HG03045 (cell line): Measurements from ENCODE around the gene TSC22D1.
"Not testable (repeated sequence)": the region's sequence is repeated elsewhere in the genome, so short reads cannot be mapped to it uniquely, and the experiment has no call there.

Experiments used
- ATAC-seq: cut with Tn5 transposase; IDR thresholded peaks from one replicate; pipeline ENCODE4 v1.9.1; 2021; ENCODE audit warnings: mild to moderate bottlenecking, moderate library complexity; ENCODE audit not compliant: unreplicated experiment

Gene TSC22D1

DNA sequence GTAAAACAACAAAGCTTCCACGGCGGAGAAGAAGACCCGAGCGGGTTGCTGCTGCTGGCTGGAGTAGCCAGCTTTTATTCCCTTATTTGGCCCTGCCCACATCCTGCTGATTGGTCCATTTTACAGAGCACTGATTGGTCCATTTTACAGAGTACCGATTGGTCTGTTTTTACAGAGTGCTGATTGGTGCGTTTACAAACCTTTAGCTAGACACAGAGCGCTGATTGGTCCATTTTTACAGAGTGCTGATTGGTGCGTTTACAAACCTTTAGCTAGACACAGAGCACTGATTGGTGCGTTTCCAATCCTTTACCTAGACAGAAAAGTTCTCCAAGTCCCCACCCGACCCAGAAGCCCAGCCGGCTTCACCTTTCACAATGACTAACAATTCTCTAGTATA is 119.9 kb downstream of the TSC22D1 start:
- not testable (repeated sequence) for ATAC-seq

DNA sequence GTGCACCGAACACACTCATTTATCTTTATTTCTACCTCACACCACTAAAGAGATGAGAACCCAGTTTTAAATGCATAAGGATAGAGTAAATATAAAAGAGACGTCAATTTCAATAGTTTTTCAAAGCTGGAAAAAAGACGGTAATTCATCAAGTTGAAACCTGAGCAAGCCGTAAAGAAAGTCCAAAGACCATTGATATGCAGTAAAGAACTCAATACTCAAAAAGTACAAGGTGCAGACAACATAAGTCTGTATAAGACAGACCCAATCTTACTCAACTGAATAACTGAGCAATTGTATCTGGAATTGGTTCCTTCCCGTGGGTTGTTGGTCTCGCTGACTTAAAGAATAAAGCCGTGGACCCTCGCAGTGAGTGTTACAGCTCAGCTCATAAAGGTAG is 120.4 kb downstream of the TSC22D1 start:
- no peak for ATAC-seq

DNA sequence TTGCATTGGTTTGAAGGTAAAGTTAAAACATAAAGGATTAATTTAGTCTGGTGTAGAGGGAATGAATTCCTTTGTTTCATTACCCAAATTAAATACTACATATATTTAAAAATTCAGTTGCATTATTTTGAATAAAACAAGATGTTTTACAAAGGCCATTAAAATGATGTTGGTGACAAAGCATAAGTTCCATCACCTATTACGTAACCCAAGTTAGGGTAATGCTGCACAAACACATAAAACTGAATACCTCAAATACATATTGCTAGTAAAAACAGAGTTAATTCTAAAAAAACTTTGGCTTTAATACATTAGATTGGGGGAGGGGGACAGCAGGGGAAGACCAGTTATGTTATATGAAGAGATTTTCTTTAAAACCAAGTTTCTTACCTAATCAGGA is 122.2 kb downstream of the TSC22D1 start:
- no peak for ATAC-seq

DNA sequence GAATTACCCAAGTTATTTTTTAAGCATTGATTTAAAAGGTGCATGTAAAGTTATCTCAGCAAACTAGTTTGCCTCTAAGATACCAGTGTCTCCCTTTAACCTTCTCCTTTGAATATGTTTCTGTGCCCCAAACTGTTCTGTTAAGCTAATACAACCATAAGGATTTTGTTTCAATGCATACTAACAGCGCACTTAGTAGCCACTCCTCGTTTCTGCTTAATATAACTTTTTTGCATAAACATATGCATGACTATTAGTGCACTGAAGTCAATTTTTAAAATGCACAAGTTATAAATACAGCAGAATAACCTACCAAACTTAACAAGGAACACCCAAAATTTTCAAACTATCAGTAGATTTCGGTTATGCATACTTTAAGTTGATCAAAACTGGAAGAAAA is 123.1 kb downstream of the TSC22D1 start:
- no peak for ATAC-seq

DNA sequence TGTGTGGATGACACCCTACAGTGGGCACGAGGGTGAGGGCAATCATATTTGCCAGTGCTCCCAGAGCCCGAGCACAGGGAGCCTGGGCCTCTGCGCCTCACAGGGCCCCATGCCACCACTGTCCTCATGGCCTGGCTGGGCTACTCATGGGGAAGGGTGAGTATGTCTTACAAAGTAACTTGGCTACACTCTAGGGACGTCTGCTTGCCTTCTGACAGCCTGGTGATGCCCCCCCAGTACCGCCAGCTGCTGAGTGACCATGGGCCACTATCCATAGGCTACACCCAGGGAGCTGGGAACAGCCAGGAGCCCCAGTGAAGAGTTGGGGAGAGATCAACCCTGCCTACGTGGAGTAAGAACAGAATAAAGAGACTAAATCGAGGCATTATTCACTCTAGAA is 123.7 kb downstream of the TSC22D1 start:
- ATAC-seq, result no peak

DNA sequence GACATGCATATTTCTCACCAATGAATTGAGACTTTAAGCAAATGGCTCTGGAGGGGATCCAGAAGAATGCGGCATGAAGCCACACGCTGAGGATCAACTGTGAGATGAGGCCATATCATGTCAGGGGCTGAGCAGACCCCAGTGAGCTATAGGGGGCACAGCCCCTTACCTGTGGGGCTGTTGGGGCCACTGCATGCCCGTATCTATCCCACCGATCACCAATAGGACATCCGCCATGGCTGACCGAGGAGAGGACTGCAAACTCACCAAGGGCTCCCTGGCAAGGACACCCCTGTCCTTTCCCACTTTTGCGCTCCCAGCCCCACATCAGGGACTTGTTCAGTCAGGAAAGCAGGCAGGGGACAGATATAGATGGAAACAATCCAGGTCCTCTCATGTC is 124.5 kb downstream of the TSC22D1 start:
- no peak for ATAC-seq

DNA sequence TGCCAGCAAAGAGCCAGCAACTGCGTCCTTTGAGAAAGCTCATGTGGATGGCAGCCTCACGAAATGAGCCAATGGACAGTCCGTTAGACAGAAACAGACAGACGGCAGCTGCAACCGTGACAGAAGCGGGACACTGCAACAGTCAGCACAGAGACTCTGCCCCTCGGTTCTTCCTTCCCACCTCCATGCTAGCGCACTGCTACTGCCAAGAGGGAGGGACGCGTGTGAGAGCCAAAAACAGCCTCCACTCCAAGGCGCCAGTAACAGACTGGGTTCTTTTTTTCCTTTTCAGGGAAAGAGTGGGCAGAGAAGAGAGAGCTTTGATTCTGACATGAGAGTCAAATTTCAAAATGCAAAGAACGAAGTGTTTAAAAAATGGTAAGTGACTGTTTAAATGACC is 125.0 kb downstream of the TSC22D1 start:
- ATAC-seq, result no peak

DNA sequence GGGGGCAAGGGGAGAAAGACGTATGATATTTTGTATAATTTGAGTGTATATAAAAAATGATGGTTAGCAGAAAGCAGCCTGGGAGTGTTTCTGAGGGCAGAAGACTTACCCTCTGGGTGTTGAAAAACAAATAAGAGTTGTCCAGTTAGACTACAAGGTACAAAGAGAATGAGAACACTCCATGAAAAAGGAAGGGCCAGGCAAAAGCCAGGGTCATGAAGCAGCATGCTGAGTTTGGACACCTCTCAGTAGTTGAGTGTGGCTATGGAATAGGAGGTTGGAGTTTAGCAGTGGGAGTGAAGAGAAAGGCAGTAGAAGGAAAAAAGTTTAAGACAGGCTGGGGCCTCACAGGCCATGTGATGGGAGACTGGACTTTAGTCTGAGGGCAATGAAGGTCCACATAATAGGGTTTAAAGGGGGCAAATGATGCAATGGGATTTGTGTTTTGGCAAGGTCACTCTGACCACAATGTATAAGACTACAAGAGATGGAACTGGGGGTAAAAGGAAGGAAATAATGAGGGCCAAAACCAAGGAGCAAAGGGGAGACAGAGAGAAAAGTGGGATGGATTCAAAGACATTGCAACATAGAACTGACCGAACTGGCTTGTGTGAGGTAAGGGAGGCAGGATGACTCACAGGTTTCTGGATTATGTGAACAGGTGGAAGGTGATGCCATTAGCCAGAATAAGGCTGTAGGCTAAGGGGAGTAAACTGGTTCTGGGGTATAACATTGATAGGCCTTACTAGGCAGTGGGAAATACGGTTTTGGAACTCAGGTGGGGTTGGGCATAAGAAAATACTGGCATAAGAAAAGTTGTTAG is 125.9 kb downstream of the TSC22D1 start:
- ATAC-seq, result no peak

DNA sequence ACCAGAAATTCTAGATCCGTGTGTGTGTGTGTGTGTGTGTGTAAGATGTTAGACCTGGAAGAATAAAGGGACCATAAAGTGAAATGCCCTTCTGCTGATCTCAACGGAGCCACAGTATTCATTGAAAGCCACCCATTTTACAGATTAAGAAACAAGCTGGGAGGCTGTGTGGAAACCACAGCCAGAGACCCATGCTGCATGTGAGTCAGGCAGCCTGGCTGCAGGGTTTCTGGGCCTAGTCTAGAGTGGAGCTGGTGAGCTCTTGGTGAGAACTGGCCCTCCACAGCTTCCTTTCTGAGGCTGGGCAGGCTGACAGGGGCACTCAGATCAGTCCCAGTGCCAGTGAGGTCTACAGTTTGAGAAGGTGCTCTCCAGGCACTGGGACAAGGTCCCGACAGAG is 127.3 kb downstream of the TSC22D1 start:
- ATAC-seq, result no peak

DNA sequence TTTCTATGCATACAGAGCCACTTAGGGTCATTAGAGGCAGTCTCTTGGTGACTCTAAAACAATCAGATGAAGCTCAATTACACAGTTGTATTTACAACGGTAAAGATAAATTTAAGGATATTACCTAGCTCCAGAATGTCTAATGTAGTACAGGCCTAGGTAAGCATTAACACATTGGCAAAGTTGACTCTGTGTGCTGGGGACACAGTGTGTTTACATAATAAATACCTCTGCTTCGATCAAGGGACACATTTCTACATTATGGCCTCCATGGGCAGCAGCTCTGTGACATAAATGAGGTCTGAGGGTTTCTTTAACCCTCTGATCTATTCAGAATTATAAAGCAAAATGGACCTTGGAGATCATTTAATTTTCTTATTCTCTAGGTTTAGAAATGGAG is 127.8 kb downstream of the TSC22D1 start:
- no peak for ATAC-seq

DNA sequence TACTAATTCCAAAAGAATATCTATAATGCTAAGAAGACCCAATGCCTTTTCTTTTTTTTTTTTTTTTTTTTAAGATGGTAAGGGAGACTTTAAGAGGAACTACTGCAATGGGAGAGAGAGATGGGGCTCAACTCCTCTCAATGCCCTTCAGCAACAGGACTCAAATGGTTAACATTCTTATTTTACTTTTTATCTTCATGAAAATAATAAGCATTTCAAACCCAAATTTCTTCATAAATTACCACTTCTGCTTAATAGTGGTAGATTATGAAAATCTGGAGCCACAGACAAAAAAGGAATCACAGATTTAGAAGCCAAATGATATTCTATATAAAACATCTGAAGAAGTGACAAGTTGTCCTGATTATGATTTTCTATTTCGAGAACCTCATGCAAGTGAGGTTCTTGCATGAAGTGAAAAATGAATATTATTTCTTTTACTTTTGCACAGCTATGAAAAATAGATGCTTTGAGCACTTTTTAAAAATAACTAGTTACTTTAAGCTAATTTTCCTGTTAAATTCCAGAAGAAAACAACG is 128.3 kb downstream of the TSC22D1 start:
- no peak for ATAC-seq

DNA sequence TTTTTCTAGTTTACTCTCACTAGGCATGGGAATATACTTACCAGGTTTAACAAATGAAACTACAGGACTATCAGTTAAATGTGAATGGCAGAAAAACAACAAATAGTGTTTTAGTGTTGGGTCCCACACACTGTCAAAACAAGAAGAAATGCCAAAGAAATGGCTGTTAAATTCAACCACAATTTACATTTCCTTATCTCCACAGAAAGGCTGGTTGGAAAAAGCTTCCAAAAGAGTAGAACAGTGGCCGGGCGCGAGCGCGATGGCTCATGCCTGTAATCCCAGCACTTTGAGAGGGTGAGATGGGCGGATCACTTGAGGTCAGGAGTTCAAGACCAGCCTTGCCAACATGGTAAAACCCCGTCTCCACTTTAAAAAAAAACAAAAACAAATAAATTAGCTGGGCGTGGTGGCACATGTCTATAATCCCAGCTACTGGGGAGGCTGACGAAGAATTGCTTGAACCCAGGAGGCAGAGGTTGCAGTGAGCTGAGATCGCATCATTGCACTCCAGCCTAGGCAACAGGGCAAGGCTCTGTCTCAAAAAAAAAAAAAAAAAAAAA is 136.0 kb downstream of the TSC22D1 start:
- ATAC-seq, result no peak

DNA sequence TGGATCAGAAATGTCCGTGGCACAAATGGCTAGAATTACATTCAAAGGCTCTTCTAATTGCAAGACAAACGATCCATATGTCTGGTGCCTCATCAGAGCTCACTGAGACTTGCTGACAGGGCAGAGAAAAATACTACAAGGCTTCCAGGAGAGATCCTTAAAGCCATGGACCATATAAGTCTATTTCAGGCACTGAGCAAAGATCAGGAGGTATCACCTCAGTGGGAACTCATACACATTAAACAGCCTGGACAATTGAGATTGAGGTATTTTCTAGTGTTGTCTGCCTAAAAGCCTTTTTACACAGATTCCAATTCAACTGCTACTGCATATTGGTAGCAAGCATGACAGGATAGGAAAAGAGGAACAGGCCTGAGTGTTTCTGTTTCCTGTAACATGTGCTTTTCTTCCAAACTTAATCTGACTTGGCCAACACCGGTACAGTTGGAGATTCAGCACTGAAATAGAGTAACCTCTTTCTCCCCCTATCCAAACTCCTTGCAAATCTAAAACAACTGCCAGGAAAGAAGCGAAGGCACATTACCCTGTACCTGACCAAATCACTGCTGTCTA is 136.6 kb downstream of the TSC22D1 start:
- no peak for ATAC-seq

DNA sequence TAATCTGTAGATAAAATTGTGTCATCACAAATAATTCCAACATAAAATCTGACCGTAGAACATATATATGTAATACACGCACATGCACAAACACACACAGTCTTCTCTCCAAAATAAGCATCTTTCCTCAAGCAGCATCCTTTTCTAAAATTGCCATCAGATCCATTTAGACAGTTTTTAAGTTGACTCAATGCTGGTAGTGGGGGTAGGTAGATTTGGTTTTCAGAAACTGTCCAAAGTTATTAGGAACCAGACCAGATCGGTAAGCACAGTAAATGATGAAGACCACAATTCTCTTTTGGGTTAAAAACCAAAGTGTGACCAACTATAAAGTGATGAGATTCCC is 137.9 kb downstream of the TSC22D1 start:
- no peak for ATAC-seq

DNA sequence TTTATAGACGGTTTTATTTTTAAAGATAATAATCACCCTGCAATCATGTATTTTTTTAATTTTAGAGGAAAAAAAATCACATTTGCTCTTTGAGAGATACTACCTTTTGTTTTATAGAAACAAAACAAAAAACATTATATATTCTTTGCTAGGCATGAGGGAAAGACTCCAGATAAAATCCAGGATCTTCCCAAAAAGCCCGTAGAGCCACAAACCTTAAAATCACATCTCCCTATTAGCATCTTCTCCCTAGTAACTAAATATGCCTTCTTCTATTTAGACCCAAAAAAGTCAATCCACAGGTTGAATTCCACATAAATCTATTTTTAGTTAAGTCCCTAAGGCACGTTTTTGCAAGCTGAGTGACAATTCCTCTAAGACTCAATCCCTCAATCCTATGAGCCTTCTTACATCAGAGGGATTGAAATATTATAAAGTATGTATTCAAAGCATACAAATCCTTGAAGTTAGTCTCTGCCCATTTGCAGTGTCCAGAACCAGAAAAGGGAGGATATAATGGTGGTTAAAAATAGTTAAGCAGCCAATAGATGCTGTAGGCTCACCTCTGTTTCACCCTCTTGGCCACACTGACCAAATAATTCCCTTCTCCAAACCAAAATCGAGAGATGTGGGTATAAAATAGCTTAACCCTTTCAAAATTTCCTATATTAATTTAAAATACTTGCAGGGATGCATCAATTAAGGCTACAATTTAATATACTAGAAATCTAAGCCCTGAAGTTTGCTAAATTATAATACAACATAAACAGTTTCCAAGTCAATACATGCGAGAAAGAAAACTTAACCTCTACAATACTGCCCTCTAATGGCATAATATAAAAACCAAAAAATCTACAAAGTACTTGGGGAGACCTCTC is 138.5 kb downstream of the TSC22D1 start:
- no peak for ATAC-seq

DNA sequence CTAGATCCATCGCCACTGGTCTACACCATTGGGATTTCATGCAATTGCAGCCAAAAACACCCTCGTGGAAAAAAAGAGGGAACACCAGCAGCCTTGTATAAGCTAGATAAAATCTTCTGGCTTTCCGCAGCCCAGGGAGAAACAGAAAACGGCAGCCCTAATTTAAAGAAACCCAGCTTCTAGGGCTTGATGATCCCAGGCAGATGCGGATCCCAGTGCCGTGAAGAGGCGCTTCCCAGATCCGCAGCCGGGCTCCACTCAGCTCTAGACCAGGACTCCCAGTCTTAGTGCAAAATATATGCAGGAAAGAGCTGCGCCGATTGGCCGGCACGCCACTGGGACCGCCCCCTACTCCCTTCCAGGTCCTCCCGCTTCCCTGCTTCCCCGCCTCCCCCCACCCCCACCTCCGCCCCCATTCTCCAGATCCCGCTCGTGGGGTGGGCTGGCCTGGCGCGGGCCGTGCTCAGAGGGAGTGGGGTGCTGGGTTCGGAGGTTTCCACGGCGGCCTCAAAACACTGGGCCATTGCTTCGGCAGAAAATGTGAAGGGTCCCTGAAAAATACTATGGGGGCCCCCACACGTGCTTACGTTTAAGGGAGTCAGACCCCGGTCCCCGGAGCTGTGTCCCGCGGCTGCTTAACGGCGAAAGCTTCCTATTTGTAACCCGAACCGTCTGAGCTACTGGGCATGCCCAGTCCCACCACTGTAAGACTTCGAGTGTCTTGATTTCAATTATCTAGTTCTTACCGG is 139.4 kb downstream of the TSC22D1 start:
- no peak for ATAC-seq

DNA sequence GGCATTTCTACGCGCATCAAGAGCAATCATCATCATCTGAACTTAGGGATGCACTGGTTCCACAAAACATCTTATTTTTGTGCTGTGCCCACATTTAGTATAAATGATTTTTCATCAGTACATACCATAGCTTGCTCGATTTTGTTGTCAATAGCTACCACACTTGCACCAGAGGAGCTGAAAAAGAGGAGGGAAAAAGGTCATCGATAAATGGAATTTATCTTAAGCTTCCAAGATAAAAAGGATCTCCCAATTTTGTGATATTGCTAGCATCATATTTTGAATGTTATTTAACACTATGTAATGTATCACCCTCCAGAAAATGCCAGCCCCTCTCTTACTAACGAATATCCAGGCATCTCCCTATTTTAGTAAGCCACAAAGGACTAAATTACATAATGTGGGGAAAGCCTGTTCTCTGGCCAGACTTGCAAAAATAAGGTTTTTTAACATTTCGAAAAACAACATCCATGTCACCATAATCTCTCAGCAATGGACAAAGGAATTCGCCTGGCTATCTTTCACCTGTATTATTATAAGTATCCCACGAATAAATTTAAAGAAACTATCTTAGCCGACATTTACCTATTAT is 140.1 kb downstream of the TSC22D1 start:
- no peak for ATAC-seq

DNA sequence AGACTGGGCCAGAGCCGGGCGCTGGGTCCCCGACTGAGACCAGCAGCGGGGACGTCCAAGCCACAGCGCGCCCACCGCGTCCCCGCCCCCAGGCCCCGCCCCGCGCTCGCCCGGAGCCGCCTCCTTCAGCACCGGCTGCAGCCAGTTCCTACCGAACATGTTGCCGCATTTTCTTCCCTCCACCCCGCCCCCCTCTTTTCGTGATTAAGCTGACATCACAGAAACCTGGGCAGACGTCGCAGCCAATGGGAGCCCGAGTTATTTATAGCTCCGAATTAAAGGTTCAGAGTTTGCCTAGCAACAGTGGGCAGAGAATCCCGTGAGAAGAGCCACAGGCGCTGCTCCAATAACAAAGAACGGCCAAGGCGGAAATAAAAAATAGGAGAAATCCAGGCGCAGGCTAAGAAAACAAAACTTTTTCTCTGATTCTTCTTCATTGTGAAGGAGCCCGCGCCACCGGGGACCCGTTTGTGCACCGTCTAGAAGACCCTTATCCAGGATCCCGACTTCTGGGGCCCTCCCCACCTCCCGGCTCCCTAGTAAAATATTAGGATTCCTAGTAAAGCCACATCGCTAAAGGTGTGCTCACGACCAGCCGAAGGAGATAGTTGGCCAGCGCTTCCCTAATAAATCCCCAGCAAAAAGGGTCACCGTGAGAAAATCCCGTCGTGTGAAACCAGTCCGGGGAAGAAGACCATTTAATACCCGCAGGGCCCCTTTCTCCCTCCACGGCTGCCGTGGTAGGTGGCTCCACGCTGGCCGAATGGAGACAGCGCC is 140.8 kb downstream of the TSC22D1 start:
- ATAC-seq, result peak; percentile 68

DNA sequence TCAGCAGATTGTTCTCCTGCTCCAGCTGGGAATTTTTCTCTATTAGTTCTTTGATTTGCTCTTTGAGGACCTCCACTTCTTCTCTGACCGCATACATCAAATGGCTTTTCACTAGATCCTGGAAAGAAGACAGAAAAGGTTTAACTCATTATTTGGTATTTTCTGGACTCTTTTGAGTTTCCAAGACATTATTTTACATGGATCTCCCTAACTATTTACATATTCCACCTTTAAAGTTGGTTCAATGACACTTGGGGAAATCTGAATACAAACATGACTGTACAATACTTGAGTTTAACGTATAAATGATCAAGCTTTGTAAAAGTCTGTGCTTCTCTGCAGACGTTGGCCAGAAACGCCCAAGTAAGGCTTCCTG is 141.4 kb downstream of the TSC22D1 start:
- ATAC-seq, result no peak
